ENCODE measurements around the gene POPDC2.

The POPDC2 gene

DNA sequence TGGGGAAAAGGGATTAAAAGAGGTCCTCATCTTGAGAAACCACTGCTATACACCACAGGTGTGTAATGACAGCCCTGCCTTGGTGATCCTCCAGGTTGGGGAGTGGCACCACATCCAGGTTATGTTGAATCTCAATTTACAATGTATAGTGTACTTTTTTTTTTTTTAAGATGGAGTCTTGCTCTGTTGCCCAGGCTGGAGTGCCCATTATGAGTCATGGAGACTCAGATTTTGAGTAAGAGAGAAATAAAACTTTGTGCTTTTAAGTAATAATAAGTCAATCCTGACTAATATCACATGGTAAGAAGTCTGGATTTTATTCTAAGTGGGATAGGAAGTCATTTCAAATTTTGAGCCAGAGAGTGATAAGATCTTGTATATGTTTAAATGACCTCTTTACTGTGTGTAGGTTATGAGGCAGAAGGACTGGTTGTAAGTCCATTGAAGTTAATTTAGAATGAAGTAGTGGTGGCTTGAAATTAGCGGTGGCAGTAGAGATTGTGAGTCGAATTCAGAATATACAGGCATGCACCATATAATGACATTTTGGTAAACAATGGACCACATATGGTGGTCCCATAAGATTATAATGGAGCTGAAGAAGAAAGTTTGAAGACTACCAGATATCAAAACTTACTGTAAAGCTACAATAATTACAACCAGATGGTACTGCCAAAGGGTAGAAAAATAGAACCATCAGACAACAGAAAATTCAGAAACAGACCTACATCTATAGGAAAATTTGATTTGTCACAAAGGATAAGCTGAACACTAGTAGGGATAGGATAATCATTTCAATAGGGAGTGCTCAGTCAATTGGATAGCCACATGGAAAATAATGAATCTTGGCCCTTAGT, 20.7 kb downstream of the POPDC2 start:
- no peak for DNase-seq

DNA sequence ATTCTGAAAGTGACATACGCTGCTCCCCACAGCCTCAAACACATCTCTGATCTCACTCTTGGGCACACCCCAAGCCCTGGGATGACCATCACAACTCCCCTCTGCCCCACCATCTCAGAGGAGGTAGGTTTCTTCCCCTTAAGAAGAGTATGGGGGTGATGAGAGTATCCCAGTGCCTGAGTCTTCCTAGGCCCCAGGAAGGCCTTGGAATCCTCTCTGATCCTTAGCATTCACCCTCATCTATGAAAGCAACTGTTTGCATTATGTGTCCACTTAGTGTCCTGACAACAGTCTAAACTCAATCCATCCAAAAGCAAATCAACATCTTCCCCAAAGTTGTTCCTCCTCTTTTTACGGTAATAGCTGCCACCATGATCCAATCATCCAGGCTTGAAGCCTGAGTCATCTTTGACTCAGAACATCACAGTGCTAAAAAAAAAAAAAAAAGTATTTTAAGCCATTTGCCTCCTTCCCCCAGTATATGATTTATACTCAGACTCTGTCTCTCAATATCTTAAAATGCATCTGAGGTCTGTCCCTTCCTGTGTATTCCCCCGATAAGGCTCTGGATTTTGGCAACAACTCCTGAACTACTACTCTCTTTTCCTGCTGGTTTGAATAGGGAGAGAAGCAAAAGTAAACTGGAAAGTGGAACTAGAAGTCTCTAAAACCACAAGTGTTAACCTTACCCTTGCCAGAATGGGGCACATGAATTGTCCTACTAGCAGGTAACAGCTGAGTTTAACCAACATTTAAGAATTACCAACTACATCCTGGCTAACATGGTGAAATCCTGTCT, 22.5 kb downstream of the POPDC2 start:
- DNase-seq, result no peak

DNA sequence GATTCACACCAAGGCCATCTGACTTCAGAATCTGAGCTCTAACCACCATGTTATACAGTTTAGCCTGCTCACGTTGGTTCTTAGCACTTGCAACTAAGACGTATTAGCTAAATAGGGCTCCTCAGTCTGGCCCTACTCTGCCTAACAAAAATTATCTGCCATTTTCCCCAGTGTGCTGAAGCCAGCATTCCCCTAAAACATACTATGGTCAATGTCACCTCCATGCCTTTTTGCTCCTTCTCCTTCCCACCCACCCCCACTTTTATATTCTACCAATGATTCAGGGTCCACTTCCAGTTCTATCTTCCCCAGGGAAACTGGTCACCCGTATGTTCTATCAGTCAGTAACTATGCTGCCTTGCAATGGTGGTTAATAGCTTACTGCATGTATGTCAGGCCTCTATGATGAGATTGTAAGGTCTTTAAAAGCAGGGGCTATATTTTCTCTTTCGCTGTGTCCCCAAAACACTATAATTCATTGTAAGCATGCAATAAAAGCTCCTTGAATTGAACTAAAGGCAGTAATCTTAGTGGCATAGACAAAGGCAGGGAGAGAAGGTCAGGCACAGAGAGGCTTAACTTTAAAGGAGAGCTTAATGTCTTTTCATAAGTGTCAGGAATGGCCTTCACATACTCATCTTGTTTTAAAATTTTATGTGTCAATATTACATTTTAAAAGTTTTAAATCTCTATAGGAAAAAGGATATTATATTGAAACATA, 23.3 kb downstream of the POPDC2 start:
- no peak for DNase-seq

DNA sequence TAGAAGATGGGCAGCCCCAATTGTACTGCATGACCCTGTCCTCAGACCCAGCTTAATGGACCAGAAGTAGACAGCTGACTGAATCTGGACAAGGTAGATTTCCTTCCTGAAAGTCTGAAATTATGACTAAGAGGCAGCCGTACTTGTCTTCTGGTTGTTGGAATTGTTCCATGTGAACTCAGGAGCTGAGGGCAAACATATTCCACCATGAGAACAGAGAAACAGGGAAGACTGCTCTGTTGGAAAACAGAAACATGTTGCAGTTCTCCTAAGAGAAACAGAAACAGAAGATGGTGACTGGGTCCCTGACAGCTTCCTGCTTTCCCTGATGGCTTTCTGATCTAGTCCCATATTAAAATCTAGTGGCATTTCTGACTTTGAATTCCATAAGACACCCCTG, 24.1 kb downstream of the POPDC2 start:
- no peak for DNase-seq

DNA sequence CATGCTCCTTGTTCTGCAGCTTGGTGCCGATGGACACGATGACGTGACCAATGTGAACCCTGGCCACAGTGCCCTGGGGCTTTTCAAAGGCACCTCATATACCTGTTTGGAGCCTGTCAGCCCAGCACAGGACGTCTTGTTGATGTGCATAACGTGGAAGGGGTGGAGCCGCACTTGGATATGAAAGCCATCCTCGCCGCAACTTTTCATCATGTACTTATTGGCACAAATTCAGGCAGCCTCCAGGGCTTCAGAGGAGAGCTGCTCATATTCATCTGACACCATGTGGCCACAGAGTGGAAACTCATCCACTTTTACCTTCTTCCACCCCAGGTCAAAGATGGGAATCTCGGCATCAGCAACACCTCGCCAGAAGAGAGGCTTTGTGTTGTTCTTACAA, 24.7 kb downstream of the POPDC2 start:
- no peak for DNase-seq

DNA sequence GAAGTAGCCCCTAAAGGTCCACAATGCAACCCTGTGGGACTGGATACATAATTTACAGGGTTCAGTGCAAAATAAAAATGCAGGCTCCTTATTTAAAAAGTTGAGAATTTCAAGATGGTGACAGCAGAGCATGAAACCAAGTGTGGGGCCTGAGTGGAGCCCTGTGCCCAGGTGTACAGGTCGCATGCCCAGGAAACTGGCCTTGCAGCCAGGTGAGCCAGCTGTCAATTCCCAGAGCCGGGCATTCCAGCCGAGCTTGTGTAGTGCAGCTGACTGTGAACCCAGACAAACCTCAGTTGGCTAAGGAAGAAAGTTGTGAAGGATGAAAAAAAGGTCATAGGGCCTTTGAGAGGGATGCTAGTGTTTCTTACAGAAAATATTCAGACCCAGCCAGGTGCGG, 27.6 kb downstream of the POPDC2 start:
- DNase-seq, result no peak

DNA sequence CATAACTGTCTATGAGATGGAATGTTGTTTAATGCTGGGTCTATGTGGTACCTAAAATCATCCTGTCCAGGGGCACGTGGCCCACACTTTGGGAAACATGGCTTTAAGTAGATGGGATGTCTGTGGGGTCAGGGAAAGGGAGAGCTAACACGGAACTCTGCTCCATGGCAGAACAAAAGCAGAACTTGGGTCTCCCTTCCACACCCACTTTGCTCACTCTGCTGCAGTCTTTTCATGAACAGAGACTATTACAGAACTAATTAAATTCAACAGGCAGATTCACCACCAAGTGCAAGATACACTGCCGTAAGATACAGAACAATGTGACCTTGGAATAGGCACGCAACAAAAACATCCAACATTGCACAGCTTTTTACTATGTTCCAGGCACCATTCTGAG, 28.2 kb downstream of the POPDC2 start:
- DNase-seq, result no peak

DNA sequence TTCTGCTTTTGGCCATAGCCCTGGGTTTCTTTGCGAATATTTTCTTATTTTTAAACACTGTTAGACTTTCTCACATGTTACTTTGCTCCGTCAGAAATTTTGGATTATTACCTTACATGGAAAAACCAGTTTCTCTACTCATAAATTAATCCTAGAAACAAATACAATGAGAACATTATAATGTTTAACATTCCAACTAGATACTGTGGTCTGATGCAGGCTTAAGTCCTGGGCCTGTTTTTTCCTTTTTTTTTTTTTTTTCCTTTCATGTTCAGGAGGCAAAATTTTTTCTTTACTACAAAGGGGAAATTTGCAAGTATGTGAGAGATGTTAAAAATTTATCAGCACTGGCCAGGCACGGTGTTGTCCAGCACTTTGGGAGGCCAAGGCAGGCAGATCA, 28.9 kb downstream of the POPDC2 start:
- DNase-seq, result no peak

DNA sequence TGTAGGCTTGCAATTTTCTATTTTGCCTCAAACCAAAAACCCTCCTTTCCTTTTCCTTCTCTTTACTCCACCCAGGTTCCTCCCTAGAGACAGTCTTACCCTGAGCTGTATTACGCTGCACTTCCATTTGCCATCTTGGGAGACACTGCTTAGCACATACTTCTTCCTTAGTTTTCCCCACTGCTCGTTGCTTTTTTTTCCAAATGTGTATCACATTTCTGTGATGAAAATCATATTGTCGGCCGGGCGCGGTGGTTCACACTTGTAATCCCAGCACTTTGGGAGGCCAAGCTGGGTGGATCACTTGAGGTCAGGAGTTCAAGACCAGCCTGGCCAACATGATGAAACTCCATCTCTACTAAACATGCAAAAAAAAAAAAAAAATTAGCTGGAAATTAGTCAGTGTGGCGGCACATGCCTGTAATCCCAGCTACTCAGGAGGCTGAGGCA, 29.5 kb downstream of the POPDC2 start:
- DNase-seq, result no peak

DNA sequence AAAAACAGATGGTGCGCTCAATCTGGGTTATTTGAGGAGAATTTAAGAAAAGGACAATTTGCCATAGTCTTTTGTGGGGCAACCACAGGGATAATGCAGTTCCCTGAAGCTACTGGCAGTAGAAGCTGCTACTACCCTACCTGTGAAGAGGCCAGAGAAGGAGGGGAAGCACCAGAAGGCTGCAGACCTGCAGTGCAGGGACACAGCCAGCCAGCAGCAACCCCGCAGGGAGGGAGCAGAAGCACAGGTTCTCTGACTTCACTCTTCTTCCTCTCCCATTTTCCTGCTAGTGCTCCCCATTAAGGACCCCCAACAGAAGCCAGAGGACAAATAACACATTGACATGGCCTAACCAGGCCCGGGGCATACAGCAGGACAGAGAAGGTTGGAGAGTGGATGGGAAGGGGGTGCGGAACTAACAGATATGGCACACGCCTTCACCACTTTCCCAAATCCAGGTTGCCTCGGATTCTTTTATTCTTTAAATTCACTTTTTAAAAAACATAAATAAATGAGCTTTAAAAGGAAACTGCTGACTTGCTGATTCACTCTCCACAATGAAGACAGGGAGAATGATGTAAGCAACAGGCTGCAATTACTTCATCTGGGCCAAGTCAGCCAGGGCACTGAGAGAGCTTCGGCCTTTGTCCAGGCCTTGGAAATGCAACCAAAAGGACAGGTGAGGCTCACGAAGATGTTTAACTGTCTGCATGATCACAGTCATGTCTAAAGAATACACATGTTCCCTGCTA, 30.1 kb downstream of the POPDC2 start:
- DNase-seq, result no peak

DNA sequence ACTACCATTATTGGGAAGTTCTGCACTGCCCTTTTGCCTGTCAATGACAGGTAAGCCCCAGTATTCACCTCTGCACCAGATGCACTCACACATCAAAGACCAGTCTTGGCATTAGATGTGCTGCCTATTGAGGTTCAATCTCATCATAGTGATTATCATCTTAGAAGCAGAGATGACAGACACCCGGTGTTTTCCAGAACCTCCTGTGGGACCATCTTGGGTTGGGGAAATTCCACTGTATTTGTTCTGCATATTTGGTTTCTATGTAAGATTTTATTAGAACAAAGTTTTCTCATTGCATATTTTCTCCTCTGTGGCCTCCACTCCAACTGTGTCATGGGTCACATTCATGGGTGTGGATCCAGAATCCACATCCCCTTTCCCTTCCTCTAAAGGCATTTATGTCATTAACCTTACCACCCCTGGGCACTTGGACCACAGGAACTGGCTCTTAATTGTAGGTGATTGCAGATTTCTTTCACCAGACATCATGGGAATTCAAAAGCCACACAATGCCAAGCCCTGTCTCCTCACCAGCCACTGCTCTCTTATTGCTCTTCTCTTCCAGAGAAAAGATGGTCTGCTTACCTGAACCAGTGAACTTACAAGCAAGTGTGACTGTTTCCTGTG, 31.5 kb downstream of the POPDC2 start:
- no peak for DNase-seq

DNA sequence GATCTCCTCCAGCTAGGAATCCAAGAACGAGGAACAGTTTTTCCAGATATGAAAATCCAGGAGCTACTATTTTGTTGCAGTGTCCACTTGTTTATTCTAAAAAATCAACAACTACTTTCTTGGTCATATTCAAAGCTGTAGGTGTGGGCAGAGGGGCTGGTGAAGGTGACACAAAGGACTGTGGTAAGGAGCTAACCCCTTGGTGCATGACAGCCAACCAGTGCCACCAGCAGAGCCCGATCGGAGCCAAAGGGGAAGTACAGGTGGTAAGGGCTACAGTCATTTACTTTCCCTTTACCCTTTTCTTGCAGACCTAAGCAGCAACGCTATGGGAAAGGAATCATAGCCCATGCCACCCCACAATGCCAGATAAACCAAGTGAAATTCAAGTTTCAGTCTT, 32.0 kb downstream of the POPDC2 start:
- DNase-seq, result no peak

DNA sequence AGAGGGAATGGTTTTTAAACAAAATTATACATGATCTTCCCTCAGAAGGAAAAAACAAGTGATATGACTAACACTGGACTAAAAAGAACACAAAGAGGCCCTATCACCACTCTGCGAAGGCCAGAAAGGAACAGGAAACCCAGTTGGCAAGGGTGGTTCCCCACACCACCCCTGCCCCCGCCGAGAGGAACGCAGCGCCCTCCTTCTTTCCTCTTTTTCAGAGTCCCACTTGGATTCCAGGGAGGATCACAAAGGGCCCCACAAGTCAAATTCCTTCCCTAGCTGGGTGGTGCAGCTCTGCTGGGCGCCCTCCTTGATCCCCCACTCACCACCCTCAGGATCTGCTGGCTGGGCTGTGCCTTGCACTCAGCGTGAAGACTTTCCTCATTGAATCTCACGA, 32.9 kb downstream of the POPDC2 start:
- DNase-seq, result no peak

DNA sequence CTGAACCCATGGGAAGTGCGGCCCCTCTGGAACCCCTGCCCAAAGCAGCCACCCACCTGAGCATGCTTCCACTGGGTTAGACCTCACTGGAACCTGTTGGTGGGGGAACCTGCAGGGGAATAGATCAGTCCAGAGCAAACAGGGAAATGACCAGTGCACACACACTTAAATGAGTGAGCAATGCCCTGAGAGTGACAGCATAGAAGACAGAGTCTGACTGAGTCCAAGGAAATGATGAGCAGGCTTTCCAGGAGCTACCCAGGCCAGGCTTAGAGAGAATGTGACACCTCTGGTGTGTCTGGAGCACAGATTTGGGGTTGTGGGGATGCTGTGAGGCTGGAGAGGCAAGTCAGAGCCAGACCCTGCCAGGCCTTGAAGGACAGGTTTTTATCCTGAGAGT, 34.2 kb downstream of the POPDC2 start:
- DNase-seq, result no peak

DNA sequence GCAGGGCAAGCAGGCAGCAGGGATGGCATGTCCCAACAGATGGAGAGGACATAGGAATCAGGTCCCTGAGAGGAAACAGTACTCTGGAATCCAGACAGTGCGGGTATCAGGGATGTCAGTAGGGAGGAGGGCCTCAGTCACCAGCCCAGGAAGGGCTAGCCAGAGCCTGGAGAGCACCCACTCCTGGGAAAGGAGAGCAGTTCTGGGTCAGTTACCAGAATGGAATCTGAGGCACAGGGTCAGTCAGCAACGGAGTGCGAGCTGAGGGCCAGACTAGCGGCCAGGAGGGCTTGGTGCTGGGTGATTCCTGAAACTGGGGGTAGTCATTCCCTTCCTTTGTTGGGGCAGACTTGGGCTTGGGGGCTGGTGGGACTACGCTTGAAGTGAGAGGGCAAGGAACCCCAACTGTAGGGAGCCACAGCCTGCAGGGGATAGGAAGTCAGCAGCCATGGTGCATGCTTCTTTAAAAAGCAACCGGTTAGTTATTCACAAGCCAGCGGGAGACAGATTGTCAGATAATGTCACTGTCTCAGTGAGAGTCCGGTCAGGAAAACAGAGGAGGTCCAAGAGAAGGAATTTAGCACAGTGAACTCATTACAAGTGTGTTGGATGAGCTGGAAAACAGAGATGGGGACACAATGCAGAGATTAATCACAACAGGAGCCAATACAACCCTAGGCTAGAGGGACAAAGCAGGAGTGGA, 34.8 kb downstream of the POPDC2 start:
- no peak for DNase-seq

DNA sequence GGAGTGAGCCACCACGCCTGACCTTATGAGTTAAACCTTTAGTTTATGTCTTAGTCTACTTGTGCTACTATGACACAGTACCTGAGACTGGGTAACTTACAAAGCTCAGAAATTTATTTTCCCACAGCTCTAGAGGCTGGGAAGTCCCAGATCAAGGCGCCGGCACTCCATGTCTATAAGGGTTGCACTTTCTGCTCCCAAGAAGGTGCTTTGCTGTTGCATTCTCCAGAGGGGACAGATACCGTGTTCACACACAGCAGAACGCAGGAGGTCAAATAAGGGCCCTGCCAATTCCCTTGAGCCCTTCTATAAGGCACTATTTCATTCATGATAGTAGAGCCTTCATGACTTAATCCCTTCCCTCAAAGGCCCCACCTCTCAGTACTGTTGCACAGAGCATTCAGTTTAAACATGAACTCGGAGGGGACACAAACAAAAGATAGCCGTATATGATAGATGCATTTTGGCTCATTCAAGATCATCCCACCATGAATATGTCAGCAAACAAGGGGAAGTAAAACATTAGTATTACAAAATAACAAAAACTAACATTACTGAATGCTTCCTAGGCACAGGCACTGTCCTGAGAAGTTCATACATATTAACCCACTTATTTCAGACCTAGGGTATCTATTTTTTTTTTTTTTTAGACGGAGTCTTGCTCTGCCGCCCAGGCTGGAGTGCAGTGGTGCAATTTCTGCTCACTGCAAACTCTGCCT, 36.2 kb downstream of the POPDC2 start:
- DNase-seq, result no peak

DNA sequence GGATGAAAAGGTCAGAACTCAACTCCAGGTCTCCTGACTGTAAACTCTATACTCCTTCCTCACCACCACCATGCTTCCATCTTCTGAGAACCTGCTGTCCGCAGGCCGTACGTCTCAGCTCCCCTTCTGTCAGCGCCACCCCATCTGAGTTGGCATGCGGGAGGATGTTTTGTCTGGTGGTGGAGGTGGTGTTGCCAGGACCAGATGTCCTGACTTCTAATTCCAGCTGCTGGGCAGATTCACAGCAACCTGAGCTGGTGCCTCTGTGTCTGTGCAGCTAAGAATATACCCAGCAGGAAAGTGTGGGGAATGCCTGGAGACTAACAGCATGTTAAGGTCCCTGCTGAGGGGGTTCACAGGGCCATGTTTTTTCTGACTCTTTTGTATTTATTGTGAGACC, 39.5 kb downstream of the POPDC2 start:
- DNase-seq, result no peak

DNA sequence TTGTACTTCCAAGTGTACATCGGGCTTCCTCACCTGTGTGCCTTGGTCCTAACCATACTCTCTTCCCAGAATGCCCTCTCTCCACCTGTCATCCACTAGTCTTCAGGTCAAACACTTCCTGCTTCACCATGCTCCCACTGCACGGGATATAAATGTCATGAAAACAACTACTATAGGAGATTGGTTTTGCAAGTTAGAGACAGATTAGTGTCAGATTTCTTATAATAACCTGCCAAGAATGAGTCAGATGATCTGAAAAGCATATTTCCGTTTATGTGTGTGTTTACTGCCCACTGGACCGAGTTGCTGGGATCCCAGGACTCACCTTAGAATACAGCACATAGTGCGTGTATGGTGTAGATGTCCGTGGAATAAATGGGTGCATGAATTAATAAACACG, 41.3 kb downstream of the POPDC2 start:
- DNase-seq, result no peak

DNA sequence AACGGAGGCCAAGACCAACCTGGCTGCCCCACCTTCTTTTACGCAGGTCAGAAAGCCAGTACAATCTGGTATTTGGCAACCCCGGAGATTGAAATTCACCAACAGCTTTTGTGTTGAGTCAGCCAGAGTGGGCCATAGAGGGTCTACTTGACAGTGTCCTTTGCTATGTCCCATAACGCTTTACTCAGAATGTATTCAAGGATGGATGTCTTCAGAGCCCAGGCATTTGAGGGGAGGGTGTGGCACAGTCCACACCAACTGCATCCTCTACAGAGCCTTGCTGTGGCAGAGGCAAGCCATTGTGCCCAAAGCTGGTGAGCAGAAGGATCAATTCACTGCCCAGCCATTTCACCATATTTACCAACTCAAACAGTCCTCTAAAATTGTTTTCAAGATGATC, 44.3 kb downstream of the POPDC2 start:
- no peak for DNase-seq

DNA sequence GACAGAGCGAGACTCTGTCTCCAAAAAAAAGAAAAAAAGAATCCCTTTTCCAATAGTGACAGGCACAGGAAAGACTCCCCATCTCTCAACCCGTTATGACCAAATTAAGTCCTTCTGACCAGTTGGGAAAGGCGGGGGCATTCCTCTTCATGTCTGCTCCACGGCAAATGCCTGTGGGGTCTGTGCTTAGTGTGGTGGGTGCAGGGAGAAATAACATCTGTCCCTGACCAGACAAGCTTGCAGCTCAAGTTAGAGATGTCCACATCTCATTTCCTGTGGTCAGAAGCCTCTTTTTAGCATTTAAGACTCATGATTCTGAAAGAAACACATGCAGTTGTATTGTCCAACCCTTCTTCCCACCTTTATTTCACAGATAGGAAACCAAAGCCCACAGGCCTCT, 46.5 kb downstream of the POPDC2 start:
- no peak for DNase-seq

DNA sequence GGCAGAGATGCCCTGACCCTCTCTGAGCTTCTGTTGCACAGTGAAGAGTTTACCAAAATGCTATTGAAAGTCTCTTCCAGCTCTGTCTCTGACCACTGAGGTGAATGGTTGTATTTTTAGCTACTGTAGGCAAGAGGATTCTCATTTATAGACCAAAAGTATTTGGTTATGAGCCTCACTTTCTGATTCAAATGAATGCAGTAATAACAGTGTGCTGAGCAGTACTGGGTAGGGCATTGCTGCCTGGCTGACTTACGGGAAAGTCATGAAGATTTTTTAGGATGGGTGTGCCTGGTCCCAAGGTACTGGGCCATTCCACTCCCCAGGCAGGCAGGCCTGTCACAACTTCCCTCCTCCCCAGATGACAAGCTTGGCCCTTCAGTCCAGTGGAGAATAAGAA, 47.2 kb downstream of the POPDC2 start:
- no peak for DNase-seq
